SH-SY5Y (cell line): Measurements from ENCODE around the gene FLT3LG.

ENCODE experiments used
- GATA2 ChIP-seq: IDR thresholded peaks from 2 replicates; pipeline ENCODE4 v1.6.1; 2011; ENCODE audit warnings: mild to moderate bottlenecking, low read depth, low read length
- GATA3 ChIP-seq: IDR thresholded peaks from 2 replicates; pipeline ENCODE4 v1.6.1; 2011; ENCODE audit warnings: low read depth, mild to moderate bottlenecking, low read length, moderate library complexity

GRCh38 chr19:49487277-49488045 is 13.4 kb downstream of the FLT3LG start, which contains the start of gene RPL13A:
- TF ChIP-seq GATA2 (no peak), GATA3 (no peak)
